Activated CD4-positive, alpha-beta T cell treated with anti-CD3 and anti-CD28 coated beads, Interleukin-2, Interleukin-4, amounts not matched to agents 100 ng/mL and 50 ng/mL, durations not matched to agents 16 hours and 8 hours (primary cell): ENCODE results near the gene STARD9.
"Not testable (repeated sequence)": the region's sequence is repeated elsewhere in the genome, so short reads cannot be mapped to it uniquely, and the experiment has no call there.

ENCODE experiments used
- DNase-seq: peaks from one replicate; pipeline ENCODE4 v3.0.0-alpha.2; 2020; ENCODE audit warnings: low spot score

The STARD9 gene

GRCh38 chr15:42590619-42591237 is 15.3 kb downstream of the STARD9 start:
- DNase-seq, result no peak

DNA sequence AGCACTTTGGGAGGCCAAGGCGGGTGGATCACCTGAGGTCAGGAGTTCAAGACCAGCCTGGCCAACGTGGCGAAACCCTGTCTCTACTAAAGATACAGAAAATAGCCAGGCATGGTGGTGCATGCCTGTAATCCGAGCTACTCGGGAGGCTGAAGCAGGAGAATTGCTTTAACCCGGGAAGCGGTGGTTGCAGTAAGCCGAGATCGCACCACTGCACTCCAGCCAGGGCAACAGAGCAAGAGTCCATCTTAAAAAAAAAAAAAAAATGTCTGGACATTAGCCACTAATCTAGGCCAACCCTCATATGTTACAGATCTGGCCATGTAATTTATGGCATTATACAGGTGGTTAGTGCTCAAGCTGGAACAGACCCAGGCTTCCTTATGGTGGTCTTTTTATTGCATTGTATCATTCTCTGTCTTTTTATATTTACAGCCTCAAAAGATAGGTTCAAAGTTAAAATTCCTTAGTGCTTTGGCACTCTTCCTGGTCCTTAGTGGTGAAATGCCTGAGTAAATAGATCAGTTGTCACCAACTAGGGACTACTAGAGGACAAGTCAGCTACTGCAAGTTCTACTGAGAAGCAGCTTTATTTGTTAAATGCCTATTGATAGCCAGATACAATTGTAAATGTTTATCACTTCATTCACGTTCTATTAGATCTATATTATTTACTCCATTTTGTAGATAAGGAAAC is 16.0 kb downstream of the STARD9 start:
- no peak for DNase-seq

DNA sequence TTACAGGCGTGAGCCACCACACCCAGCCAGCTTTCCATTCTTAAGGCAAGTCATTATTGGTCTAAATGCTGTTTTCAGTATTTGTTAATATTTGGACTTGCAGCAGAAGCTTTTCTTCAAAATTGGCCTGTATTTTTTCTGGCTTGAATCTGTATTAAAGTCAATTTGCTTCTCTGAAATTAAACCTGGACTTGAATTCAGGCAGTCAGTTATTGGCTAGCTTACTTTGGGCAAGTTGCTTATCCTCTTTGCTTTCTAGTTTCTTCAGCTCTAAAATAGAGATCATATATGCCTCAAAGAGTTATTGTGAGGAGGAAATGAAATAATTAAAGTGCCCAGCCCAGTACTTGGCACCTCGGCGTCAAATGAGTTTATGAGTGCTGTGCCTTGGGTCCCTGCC is 17.3 kb downstream of the STARD9 start:
- DNase-seq, result no peak

- no peak for DNase-seq
These were observed 17.7 kb downstream of the STARD9 start for GRCh38 chr15:42593143-42593542.

GRCh38 chr15:42594095-42594494 is 18.7 kb downstream of the STARD9 start:
- DNase-seq, result no peak

DNA sequence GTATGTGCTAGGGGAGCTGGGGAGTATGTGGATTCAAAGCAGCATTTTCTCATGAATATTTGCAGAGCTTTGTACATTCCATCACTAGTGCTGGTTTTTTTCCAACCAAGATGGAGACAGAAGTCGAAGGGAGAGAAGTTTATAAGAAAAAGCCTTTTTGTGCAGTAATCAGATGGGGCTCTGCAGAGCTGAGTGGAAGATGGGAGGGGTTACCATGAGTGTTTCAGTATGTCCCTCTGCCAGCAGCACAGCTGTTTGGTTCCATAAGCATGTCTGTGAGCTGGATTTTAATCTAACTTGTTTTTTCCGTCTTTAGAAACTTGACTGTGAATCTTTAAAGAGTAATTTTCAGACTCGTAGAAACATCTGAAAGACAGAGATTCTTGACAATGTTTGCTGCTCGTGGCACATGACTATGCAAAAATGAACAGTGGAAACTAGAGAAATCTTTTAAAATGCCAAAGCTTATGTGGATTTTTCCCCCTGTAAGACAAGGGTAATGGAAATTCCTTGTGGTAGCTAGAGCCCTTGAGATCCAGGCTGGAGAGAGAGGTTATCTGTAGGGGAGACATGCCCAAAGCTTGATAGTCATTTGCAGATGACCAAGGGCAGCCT is 20.3 kb downstream of the STARD9 start:
- DNase-seq, result no peak

- not testable (repeated sequence) for DNase-seq
These were observed 25.9 kb downstream of the STARD9 start for GRCh38 chr15:42601316-42601715.

DNA sequence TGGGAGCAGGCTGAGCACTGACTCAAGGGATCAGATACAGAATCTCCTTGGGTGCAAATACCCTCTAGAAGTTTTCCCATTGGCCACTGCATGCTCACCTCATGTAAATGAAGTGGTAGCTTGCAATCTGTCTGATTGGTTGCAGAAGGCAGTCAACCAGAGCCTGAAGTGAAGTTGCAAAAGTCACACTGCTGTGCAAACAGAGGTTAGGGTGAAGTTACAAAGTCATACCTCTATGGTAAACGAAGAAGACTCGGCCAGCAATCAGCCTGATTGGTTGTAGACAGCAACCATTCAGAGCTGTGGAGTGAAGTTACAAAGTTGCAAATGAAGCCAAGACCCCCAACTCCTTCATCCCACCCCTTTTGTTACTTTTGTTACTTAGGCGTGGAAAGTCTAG is 27.1 kb downstream of the STARD9 start:
- no peak for DNase-seq

- no peak for DNase-seq
These were observed 28.6 kb downstream of the STARD9 start for GRCh38 chr15:42603978-42604377.

DNA sequence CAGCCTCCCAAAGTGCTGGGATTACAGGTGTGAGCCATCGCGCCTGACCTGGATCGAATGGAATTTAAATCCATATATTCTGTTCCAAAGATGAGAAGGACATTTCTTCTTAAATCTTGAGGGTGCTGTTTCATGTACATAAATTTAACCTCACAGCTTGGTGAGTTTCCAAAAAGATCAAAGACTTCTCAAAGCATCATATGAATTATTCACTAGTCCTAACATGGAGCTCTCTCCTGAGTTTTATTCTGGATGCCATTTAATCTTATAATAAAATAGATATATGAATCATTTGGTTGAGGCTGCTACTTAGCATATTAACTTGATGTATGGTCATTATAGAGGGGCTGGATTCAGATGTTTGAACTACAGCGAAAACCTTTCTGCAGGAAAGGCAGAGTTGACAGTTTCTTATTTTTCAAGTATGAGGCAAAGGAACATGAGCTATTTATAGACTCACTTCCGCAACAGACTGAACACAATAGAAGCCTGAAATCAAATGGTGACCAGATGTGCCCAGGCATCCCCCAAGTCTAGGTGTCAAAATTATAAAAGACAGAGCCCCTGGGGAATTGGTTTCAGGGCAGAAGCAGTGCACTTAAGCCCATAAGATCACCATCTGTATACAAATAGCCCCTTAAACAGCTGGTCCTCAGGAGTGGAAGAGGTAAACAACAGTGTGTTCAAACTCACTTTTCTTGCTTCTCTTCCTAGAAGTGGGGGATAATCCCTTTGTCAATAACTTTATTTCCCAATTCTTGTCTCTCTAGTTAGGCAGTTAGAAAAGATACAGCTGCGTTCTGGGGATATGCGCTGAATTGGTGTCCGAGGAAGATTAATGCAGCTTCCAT is 29.7 kb downstream of the STARD9 start:
- no peak for DNase-seq

DNA sequence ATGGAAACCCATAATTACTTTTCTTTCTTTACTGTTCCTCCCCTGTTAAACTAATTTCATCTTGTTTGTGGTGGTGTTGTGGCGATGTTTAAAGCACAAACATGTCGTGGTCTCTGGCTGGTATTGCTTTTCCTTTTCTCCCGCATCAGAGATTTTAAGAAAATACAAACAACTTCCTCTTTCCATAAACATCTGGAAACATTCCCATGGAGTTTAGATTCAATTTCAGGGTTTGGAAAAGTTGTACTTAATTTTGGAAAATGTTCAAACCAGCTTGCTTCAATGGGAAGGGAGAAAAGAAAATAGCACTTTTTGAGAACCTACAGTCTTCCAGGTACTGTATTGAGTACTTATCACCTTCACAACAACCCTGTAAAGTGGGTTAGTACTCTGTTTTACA is 30.4 kb downstream of the STARD9 start:
- DNase-seq, result no peak

DNA sequence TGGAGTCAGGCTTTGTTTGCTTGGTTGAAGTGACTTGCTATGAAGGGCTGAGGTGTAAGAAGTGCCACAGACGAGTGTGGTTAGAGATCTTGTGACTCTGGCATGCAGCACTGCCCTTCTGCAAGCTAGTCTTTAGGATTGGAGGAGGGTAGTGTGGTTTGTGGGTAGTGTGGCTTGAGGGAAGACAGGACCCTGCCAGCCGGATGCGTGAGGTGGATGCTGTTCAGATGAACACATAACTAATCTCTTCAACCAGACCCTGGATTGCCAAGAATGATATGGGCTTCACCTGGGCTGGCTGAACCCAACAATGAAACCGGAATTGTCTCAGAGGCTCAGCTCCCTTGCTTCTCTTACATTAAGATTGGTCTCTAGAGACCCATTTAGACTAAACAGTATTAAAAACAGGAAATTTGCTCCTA is 32.7 kb downstream of the STARD9 start:
- DNase-seq, result peak; percentile 78

DNA sequence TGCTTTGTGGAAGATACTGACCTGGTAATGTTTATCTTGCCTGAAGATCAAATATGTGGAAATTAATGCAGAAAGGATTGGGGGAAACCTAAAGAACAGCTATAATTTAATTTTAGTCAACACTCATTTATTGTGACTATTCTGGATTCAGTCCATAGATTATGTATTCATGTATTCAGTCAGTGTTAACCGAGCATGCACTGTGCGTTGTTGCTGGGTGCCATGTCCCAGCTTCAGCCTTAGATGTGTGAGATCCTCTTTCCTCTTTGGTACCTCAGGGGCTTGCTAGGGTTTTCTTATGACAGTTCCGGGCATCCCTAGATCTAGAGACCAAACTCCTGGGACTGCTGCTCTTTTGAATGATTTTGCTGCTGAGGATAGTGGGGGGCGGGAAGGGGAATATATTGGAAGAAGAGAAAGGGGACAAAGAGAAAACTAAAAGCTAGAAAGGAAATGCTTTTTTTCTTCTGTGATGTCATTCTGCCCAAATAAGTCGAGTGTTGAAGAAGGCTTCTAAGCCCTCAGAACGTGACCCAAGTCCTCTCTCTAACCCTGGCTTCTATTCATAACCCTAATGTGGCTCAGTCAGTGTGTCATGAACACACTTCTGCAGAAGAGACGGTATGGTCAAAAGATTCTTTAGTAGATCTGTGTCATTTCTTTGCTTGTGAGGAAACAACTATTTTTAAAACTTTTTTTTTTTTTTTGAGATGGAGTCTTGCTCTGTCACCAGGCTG is 33.5 kb downstream of the STARD9 start:
- DNase-seq, result peak; percentile 10

- no peak for DNase-seq
These were observed 36.1 kb downstream of the STARD9 start for GRCh38 chr15:42611532-42611931.

DNA sequence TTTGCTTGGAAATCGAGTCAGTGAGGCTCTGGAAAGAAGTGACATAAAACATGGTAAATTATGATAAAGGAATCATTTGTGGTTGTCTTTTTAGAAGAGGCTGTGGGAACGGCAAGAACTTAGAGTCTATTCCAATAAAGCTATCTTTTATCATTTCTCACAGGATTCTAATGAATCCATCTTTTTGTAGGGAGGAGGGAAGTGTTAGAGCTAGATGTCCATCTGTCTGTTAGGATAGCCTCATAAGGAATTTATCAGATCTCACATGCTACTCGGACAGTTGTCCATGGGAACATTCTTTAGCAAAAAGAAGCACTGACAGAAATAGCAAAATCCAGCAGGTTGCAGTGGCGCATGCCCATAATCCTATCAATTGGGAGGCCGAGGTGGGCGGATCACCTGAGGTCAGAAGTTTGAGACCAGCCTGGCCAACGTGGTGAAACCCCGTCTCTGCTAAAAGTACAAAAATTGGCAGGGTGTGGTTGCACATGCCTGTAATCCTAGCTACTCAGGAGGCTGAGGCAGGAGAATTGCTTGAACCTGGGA is 37.0 kb downstream of the STARD9 start:
- DNase-seq, result no peak

DNA sequence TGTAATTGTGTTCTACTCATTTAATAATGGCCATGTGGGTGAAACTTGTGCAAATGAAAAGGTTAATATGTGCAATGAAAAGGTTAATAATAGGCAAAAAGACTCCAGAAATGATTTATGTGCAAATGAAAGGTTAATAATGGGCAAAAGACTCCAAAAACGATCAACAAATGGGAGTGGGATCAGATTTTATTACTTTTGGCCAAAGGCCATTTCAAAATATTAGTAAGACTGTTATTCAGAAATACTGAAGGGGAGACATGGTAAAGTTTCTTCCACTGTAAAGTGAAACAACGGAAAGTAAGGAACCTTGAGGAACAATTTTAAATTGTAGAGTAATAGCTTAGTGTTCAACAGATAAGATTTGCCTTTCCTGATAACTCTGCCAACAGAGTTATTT is 40.7 kb downstream of the STARD9 start:
- DNase-seq, result no peak

- no peak for DNase-seq
These were observed 44.4 kb downstream of the STARD9 start for GRCh38 chr15:42619656-42620371.

- no peak for DNase-seq
These were observed 46.0 kb downstream of the STARD9 start for GRCh38 chr15:42621386-42621785.

- DNase-seq, result no peak
These were observed 46.9 kb downstream of the STARD9 start for GRCh38 chr15:42621996-42622925.

GRCh38 chr15:42623951-42624350 is 48.5 kb downstream of the STARD9 start:
- no peak for DNase-seq
